ENCODE measurements around the gene DPYSL3.
"Not testable (repeated sequence)": the region's sequence is repeated elsewhere in the genome, so short reads cannot be mapped to it uniquely, and the experiment has no call there.

Gene DPYSL3

GRCh38 chr5:147509710-147510651 is at the start of gene DPYSL3:
TSS of gene DPYSL3 (minus strand) at chr5:147510068. CDS start at chr5:147509858, 210 bp downstream.
- DNase-seq (ENCODE audit: low spot score): peak; percentile 67

GRCh38 chr5:147558826-147559225 is 49.0 kb upstream of the DPYSL3 start:
- peak; percentile 26 for DNase-seq (ENCODE audit: low spot score)

- no peak for DNase-seq (ENCODE audit: low spot score)
These were observed 48.2 kb upstream of the DPYSL3 start for GRCh38 chr5:147557876-147558745.

GRCh38 chr5:147555176-147555575 is 45.3 kb upstream of the DPYSL3 start:
- DNase-seq (ENCODE audit: low spot score): no peak

- no peak for DNase-seq (ENCODE audit: low spot score)
These were observed 44.5 kb upstream of the DPYSL3 start for GRCh38 chr5:147554261-147554817.

GRCh38 chr5:147553817-147554216 is 43.9 kb upstream of the DPYSL3 start:
- not testable (repeated sequence) for DNase-seq (ENCODE audit: low spot score)

- DNase-seq (ENCODE audit: low spot score): no peak
These were observed 43.0 kb upstream of the DPYSL3 start for GRCh38 chr5:147552897-147553296.

GRCh38 chr5:147551677-147552076 is 41.8 kb upstream of the DPYSL3 start:
- no peak for DNase-seq (ENCODE audit: low spot score)

GRCh38 chr5:147547730-147548129 is 37.9 kb upstream of the DPYSL3 start:
- DNase-seq (ENCODE audit: low spot score): no peak

GRCh38 chr5:147544556-147544955 is 34.7 kb upstream of the DPYSL3 start:
- no peak for DNase-seq (ENCODE audit: low spot score)

- DNase-seq (ENCODE audit: low spot score): no peak
These were observed 29.2 kb upstream of the DPYSL3 start for GRCh38 chr5:147539053-147539452.

GRCh38 chr5:147538236-147538635 is 28.4 kb upstream of the DPYSL3 start:
- no peak for DNase-seq (ENCODE audit: low spot score)

GRCh38 chr5:147534172-147534951 is 24.5 kb upstream of the DPYSL3 start:
- DNase-seq (ENCODE audit: low spot score): no peak

GRCh38 chr5:147532156-147532555 is 22.3 kb upstream of the DPYSL3 start:
- DNase-seq (ENCODE audit: low spot score): no peak

- no peak for DNase-seq (ENCODE audit: low spot score)
These were observed 20.9 kb upstream of the DPYSL3 start for GRCh38 chr5:147530530-147531389.

GRCh38 chr5:147523069-147523468 is 13.2 kb upstream of the DPYSL3 start:
- no peak for DNase-seq (ENCODE audit: low spot score)

GRCh38 chr5:147522435-147522834 is 12.6 kb upstream of the DPYSL3 start:
- no peak for DNase-seq (ENCODE audit: low spot score)

GRCh38 chr5:147520450-147520849 is 10.6 kb upstream of the DPYSL3 start:
- DNase-seq (ENCODE audit: low spot score): peak; percentile 16

- no peak for DNase-seq (ENCODE audit: low spot score)
These were observed 9.5 kb upstream of the DPYSL3 start for GRCh38 chr5:147519380-147519779.

- no peak for DNase-seq (ENCODE audit: low spot score)
These were observed 7.5 kb upstream of the DPYSL3 start for GRCh38 chr5:147517383-147517782.

GRCh38 chr5:147515269-147515668 is 5.4 kb upstream of the DPYSL3 start:
- no peak for DNase-seq (ENCODE audit: low spot score)
